GM18498 (cell line): ENCODE data around the gene FBLN1.
"Not testable (repeated sequence)": the region's sequence is repeated elsewhere in the genome, so short reads cannot be mapped to it uniquely, and the experiment has no call there.

Source experiments
- ATAC-seq: cut with Tn5 transposase; IDR thresholded peaks from one replicate; pipeline ENCODE4 v1.9.1; 2021; ENCODE audit warnings: mild to moderate bottlenecking, moderate library complexity; ENCODE audit not compliant: unreplicated experiment

Gene FBLN1

DNA sequence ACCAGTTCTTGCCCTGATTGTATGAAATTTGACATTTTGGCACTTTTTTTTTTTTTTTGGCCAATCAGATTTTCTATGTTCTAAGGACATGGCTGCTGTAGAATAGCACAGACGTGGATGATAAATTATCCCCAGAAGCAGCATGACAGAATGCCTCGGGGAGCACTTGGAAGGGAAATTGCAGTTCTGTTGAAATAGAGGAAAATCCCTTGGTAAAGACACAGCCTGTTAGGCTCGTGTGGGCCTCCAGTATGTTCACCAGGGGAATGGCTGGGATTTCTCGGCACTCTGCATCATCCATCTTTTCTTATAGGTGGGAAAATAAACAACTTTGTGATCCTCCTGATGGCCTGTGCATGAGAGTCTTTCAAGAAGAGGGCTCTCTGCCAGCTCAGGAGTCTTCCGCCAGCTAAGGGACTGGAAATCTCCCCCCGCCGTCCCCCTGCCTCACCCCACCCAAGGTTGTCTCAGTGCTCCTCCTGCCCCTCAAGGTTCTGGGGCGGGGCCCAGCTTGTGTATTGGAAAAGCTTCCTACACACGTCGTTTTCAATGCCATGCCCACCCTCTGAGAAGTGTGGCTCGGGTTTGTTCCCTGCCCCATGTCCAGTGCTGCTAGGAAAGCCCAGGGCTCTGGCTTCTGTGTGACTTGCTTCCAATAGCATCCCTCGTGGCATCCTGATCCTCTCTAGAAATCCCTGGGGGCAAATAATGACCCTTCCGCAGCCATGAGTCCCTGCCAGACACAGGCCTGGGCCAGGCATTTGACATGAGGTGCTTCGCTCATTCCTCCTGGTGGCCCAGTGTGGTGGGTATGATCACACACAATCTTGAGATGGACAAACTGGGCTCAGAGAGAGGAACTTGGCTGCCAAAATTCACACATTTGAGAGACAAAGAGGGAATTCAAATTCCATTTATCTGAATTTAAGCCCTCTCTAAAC, 98.4 kb downstream of the FBLN1 start:
- no peak for ATAC-seq

DNA sequence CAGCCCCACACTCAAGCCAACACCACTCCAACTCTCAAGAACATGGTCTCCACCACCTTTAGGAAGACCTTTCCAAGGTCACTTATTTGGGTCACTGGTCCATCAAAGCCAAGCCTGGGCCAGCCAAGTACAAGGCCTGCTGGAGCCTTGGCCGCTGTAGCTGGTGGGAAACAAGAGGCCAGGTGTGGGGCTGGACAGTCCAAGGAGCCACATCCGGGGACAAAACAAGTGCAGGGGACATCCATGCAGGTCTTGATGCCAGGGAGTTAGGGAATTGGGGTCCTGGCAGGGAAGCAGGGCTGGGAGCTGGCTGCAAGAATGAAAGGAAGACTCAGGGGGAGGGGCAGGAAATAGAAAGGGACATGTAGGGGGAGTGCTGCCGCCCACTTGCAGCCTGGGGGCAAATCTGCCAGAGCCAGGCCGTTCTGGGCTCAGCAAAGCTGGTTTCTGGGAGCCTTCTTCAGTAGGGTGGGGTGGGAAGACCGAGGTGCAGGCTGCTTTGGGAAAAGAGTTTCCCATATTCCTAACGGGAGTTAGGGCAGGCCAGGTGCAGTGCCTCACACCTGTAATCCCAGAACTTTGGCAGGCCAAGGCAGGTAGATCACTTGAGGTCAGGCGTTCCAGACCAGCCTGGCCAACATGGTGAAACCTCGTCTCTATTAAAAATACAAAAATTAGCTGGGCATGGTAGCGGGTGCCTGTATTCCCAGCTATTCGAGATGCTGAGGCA, 99.5 kb downstream of the FBLN1 start:
- no peak for ATAC-seq

DNA sequence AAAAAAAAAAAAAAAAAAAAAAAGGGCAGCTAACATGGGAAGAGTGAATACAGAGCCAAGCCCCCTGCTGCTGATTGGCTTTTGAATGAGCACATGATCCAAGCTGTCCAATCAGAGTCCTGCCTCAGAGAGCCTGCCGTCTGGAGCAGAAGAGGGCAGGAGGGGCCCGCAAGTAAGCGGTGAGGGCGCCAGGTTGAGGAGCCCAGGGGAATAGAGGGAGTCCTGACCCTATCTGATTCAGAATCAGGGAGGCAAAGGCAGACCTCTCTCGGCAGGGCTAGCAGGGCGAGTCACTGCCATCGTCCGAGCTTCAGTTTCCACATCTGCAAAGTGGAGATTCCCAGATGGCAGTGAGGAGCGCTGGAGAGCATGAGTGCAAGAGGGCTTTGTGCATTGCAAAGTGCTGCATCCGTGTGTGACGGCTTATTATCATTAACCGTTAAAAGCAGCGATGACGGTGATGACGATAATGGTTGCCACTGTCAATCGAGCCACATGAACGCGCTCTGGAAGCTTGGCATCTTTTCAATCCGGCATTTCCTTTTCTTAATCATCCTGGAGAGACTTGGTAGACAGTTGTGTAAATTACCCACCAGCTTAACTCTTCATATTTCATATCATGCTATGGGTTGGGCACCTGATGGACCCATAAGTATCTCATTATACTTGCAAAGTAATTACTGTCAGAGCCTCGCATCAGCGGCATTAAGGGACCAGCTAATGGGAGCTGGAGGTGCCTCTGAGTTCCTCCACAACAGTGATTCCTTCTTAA, 100.3 kb downstream of the FBLN1 start:
- no peak for ATAC-seq

DNA sequence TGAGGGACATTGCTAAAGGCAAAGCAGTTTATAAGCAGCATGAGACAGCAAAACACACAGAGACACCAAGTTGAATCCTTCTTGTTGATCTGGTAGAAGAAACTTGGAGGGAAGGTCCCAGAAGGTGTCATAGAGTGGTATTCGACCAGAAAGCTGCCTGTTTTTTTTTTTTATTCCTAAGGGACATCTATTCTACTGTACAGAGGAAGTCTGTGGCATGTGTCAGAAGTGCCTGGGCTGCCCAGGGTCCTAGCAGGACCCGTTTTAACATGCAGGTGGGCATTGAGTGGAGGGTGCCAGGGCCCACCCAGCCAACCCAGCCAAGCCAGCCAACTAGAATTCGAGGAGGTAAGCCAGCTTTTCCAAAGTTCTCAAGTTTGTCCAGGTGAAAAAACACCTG, 100.9 kb downstream of the FBLN1 start:
- no peak for ATAC-seq

DNA sequence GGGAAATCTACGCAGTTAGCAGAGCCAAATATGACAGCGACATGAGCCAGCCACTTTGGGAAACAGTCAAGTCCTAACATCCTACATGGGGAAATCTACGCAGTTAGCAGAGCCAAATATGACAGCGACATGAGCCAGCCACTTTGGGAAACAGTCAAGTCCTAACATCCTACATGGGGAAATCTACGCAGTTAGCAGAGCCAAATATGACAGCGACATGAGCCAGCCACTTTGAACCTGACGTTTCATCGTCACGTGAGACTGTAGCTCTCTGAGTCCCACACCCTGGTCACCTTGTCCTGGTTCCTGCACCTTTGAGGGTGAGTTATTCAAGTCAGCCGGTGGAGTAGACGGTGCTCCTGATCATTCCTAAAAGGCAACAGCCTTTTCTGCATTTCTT, 105.4 kb downstream of the FBLN1 start:
- not testable (repeated sequence) for ATAC-seq

DNA sequence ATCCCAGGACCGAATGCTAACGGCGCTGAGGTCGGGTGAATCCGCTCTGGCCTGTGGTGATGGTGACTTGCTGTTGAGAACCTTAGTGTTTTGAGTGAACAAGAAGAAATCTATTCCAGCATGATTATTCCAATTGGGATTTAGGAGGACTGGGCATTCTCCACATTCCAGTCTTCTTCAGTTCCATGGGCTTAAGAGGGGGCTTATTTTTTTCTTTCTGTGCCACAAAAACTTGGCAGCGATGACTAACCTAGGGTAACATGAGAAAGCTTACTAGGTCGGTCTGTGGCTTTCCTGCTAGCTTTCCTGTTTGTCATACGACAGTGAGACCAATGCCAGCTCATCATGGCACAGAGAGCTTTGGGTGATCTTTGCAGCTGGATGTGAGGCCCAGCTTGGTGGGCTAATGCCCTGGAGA, 106.1 kb downstream of the FBLN1 start:
- ATAC-seq: no peak

DNA sequence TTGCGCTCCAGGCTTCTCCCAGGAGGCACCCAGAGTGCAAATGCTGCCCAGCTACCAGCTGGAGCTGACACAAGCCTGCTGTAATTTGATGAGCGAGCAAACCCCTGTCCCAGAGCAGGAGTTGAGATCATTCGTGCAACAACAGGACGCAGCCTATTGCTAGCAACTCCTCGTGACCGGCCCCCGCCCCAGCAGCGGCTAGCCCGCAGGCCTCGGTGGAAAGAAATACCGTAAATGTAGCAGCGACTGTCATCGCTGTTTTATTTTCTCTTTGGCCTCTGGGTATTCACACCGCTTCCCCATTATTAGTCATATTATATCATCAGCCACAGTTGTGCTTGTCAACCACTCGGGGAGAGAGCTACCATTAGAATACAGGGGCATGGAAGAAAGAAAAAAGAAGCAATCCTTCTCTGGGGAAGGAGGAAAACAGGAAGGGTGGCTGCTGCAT, 109.8 kb downstream of the FBLN1 start:
- no peak for ATAC-seq

DNA sequence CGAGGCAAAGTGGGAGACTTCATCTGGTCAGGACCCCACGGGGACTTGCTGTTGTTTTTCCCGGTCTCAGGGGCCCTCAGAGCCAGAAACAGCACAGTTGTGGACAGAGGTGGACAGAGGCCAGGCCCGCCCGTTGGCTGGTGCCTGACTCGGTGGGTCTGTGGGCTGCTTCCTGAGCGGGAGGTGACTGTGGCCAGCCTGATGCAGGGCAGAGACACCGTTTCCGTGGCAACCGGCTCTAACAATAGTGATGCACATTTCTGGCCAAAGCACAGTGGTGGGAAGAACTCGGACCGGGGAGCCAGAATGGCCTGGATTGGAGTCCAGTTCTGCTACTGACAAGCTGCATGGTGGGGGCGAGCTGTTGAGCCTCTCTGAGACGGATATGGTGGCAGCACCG, 110.3 kb downstream of the FBLN1 start:
- no peak for ATAC-seq

DNA sequence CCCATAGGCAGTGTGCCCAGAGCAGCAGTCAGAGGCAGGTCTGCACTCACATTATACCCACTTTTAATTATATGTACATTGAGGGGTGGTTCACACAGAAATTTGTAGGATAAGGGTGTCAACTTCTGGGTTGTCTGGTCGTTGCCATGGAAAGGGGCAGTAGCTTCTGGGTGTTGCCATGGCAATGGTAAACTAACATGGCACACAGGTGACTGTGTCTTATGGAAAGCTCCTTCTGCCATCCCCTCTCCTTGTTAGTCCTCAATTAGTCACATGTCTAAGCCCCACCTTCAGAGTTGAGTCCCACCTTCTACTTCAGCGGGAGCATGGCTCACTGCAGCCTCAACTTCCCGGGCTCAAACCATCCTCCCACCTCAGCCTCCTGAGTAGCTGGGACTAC, 112.7 kb downstream of the FBLN1 start:
- no peak for ATAC-seq

DNA sequence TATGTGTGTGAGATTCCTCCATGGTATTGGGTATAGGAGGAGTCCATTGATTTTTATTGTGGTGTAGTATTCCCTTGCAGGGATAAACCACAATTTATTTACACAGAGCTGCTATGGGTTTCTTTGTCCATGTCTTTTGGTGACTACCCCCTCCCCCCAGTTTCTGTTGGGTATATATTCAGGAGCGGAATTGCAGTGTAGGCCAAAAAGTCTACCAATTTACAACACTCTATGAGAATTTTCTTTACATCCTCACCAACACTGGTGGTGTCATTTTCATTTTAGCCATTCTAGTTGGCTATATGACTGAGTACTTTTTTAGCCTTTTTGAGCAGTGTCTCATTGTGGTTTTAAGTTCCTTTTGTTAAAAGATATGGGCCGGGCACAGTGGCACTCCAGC, 113.7 kb downstream of the FBLN1 start:
- ATAC-seq: no peak

DNA sequence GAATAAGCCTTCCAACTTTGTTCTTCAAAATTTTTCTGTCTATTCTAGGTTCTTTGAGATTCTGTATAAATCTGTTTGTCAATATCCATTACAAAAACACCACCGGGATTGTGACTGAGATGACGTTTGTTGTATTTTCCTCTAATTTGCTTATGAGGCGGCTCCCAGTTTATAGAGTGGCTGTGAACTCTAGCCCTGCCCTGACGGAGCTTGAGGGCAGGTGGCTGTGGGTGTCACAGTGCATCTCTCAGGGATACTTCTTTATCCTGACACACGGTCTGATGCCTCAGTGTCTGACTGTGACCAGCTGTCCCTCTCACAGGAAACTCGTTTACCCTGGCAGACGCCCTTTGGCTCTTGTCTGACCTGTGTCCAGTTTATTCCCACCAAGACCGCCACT, 115.3 kb downstream of the FBLN1 start:
- ATAC-seq: no peak

DNA sequence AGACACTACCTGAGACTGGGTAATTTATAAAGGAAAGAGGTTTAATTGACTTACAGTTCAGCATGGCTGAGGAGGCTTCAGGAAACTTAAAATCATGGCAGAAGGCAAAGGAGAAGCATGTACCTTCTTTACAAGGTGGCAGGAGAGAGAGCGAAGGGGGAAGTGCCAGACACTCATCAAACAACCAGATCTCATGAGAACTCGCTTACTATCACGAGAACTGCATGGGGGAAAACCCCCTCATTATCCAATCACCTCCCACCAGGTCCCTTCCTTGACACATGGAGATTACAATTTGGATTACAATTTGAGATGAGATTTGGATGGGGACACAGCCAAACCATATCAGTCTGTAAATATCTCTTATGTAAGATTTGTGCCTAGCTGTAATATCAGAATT, 118.0 kb downstream of the FBLN1 start:
- ATAC-seq: no peak

DNA sequence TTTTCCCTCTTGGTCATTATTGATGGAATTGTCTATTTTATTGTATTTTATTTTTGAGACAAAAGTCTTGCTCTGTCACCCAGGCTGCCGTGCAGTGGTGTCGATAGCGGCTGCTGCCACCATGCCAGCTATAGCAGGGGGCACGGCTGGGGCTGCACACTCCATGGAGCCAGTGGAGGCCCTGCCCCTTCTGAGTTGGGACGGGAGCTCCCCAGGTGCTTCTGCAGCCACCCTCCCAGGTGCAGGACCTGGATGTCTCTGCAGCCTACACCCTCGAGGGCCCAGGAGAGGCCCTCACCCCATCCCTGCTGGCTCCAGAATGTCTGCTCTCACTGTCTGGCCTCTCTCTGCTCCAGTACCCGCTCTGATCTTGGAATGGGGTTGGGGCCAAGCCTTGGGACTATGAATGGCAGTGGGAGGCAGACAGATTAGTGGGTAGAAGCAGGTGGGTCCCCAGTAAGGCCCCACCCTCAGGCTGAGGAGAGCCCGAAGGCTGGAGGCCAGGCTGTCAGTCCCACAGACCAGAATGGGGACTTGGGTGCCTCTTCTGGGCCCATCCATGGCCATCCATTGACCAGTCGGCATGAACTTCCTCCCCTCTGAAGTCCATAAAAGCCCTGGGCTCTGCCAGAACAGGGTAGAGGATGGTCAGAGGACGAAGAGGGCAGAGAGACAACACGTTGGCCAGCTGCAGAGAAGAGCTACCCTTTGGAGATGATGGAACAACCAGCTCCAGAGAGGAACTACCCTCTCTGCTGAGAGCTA, 119.3 kb downstream of the FBLN1 start:
- ATAC-seq: no peak

DNA sequence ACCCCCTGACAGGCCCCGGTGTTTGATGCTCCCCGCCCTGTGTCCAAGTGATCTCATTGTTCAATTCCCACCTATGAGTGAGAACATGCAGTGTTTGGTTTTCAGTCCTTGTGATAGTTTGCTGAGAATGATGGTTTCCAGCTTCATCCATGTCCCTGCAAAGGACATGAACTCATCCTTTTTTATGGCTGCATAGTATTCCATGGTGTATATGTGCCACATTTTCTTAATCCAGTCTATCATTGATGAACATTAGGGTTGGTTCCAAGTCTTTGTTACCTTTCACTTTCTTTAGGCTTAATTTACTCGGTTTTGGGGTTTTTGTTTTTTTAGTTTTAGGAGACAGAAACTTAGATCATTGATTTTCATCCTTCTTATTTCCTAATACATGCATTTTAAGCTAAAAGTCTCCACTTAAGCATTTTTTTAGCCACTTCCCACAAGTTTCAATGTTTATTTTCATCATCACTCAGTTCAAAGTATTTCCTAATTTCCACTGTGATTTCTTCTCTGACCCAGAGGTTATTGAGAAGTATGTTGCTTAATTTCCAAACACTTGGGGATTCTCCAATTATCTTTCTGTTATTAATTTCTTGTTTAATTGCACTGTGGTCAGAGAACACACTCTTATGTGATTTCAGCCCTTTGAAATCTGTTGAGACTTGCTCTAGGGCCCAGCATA, 120.9 kb downstream of the FBLN1 start:
- ATAC-seq: not testable (repeated sequence)

DNA sequence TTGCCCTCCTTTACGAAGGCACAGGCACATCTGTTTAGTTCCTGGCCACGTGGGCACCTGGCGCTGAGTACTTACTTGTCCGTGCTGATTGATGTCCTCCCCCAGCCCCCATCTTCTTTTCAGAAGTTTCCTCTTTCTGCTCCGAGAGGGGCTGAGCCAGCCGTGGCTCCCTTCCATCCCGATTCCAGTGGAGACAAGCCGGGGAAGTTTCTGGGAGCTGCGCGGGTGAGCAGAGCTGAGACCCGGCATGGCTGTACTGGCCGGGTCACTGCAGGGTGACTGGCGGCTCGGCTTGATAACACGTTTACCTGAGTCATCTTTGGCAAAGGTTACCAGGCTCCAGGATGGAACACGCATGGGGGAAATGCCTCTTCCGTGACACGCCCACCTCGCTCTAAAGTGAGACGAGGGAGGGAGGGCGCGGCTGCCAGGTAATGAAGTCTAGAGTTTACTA, 123.5 kb downstream of the FBLN1 start:
- ATAC-seq: no peak

DNA sequence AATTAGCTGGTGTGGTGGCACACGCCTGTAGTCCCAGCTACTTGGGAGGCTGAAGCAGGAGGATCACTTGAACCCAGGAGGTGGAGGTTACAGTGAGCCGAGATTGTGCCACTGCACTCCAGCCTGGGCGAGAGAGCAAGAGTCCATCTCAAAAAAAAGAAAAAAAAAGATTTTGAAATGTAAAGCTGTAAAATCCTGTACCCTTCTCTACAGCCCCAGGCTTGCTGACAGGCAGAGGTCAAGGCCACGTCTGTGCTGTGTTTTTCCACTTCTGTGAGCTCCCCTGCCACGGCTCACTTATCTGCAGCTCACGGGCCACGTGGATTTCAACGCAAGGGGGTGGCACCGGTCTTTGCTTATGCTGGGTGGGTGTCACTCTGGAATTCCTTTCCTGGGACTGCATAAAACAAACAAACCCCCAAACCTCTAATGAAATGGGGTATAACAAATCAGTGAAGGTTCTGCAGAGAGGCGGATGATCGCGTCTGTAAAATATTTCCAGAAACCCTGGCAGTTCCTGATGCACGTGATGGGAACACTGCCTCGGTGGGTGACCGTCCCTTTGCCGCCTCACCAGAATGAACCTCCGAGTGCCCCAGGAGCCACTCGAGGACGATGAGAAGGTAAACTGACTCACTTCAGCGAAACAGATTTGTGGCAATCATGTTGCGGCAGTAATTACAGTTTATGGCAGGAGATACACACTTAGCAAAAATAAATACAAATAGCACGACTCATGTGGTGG, 125.0 kb downstream of the FBLN1 start:
- ATAC-seq: no peak

DNA sequence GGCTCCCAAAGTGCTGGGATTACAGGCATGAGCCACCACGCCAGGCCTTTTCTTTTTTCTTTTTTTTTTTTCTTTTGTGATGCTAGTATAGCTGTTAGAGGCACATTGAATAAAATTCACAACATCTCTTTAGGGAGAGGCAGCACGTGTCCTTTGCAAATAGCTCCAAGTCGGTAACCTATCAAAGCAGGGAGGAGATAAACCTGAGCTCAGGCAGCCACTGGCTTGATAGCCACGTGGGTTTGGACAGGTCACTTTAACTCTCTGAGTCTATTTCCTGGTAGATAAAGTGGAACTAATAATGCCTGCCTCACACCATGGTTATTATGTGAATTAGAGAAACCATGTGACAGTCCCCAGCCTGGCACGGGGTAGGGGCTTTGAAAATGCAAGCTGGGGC, 125.8 kb downstream of the FBLN1 start:
- no peak for ATAC-seq

DNA sequence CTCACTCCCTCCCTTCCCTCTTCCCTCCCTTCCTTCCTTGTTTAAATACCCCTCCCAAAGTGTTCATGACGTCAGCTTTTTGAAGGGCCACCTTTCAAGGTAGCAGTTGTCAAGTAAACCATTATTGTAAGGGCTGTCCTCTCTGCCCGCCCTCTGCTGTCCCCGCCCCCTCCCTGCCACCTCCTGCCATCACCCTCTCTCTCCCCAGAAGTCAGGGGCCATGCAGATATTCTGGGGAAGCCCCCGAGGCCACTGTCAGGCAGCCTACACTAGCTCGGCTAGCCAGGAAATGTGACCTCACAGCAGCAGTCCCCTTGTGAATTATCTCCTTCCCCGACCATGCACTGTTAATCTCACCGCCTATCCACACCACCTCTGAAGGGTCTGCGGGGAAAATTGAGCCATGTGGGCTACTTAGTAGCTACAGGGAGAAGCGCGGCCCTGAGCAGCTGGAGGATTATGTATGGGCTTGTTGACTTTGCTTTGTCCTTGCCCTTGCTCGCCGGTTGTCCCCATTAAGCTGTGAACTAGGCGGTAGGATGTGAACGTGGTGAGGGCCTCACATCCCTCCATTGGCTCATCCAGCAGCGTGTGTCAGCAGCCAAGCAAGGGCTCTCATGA, 126.9 kb downstream of the FBLN1 start:
- no peak for ATAC-seq

DNA sequence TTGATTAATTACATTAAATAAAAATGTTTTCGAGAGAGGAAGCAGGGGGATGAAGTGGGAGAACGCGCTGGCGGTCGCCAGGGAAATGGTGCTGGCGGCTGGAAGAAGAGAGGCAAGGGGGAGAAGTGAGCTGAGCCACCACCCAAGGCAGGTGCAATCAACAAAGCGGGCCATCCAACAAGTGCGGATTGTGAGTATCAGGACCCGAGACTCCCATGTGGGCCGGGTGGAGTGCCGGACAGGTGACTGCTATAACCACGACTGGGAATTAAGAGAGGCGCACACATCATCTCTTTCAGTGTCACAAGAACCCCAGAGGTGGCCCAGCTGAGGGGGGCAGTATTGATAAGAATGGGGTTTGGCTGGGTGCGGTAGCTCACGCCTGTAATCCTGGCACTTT, 127.8 kb downstream of the FBLN1 start:
- ATAC-seq: no peak
